Measurements from ENCODE around the gene NUAK1. TPM values are rescaled to one million over a fixed set of nuclear protein-coding genes. Genes with fewer than 3 reads are reported as not detected.

NUAK1 gene
- total RNA-seq, 1 donor from 2014 or later: 16.6 TPM

DNA sequence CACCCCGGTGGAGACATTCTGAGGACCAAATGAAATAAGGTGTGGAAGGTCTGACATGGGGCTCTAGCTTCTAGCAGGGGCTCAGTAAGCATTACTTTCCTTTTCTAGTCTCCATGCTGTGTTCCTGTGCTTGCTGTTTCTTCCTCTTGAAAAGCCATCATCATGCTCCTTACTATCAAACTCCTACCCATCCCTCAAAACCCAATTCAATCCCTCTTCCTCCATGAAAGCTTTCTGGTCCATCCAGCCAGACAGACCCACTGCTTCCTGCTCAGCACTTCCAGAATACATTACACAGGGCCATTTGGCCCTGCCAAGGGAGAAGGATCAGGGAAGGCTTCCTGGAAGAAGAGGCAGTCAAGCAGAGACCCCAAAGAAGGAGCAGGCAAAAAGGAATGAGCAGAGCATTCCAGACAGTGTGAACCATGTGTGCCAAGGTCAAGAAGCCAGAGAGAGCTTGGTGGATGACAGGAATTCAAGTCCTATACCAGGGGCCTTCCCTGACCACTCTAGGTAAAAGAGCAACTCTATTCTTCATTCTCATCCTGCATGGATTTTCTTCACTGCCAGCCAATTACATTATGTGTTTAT lies 59.5 kb downstream of the NUAK1 start:
- peaks cover 51% of the 10 kb centered on the region for H3K4me1 Mint-ChIP-seq (ENCODE audit: unreplicated experiment)
- H3K9me3 Mint-ChIP-seq (ENCODE audit: unreplicated experiment): no peaks in the 10 kb centered on the region
- no peak for DNase-seq (ENCODE audit: low spot score)
- TF ChIP-seq, protein P1, sequence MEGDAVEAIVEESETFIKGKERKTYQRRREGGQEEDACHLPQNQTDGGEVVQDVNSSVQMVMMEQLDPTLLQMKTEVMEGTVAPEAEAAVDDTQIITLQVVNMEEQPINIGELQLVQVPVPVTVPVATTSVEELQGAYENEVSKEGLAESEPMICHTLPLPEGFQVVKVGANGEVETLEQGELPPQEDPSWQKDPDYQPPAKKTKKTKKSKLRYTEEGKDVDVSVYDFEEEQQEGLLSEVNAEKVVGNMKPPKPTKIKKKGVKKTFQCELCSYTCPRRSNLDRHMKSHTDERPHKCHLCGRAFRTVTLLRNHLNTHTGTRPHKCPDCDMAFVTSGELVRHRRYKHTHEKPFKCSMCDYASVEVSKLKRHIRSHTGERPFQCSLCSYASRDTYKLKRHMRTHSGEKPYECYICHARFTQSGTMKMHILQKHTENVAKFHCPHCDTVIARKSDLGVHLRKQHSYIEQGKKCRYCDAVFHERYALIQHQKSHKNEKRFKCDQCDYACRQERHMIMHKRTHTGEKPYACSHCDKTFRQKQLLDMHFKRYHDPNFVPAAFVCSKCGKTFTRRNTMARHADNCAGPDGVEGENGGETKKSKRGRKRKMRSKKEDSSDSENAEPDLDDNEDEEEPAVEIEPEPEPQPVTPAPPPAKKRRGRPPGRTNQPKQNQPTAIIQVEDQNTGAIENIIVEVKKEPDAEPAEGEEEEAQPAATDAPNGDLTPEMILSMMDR (IDR thresholded peaks at IDR 0.05; ENCODE audit: unreplicated experiment): no peak
- peaks cover 3% of the 10 kb centered on the region for H3K27me3 Mint-ChIP-seq (ENCODE audit: unreplicated experiment)
- H3K27ac Mint-ChIP-seq (ENCODE audit: unreplicated experiment): no peak overlapping the region
- peaks cover 40% of the 10 kb centered on the region for H3K36me3 Mint-ChIP-seq (ENCODE audit: low read depth, unreplicated experiment)
- H3K4me3 Mint-ChIP-seq (ENCODE audit: unreplicated experiment): no peak overlapping the region

DNA sequence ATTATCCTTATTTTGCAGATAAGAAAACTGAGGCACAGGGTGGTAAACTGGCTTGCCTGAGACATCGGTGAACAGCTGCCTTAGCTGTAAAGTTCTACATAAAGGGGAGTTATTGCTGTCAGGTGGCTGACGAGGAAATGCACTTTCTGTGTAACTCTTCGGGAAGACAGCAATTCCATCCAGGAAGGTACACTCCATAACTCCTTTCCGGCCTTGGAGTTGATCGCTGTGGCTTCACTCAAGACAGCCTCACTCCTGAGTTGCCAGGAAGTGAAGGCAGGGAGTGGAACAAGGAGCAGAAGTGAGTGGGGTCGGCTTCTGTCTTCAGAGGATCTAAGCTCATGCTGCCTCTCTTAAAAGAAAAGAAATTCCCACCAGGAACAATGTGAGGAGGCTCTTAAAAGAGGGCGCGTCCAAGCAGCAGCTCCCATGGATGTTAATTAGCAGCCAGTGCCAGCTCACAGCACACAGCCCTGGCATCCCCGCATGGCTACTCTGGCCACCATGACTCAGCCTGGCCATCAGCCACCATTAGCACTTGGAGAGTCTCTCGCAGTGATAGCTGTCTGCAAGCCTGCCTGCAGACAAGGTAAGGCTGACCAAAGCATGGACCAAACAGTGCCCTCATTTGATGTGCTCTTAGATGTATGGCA lies 60.3 kb downstream of the NUAK1 start:
- DNase-seq (ENCODE audit: low spot score): no peak
- TF ChIP-seq, protein P1 (IDR thresholded peaks at IDR 0.05; ENCODE audit: unreplicated experiment): no peak
- H3K36me3 Mint-ChIP-seq (ENCODE audit: low read depth, unreplicated experiment): peaks cover 39% of the 10 kb centered on the region
- H3K27ac Mint-ChIP-seq (ENCODE audit: unreplicated experiment): no peak overlapping the region
- no peak overlapping the region for H3K4me3 Mint-ChIP-seq (ENCODE audit: unreplicated experiment)
- peaks cover 3% of the 10 kb centered on the region for H3K27me3 Mint-ChIP-seq (ENCODE audit: unreplicated experiment)
- H3K4me1 Mint-ChIP-seq (ENCODE audit: unreplicated experiment): peaks cover 43% of the 10 kb centered on the region
- no peaks in the 10 kb centered on the region for H3K9me3 Mint-ChIP-seq (ENCODE audit: unreplicated experiment)

DNA sequence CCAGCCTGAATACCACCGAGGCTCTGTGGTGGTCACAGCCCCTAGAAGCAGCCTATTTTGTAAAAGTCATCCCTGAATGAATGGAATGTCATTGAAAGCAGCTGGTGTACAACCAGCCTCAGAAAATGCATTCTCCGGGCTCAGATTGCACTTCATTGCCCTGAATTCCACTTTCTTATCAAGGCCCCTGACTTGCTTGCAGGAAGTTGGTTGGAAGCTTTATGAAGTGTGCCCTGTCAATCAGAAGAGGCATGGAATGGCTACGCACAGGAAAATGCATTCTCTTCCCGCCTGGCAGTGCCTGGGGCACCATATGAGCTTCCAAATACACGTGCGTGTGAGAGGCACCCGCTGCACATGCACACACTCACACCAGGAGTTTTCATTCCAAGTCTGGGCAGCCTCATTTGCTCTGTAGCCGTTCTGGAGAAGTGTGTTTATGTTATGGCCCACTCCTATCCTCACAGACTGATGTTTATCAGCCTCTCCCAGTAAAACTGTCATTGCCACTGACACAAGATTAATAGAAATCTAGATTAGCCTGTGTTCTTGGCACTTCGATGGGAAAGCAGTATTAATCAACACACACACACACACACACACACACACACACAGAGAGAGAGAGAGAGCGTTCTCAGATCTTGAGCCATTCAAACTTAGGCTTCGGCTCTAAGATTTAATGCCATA lies 63.9 kb downstream of the NUAK1 start:
- no peak overlapping the region for H3K27ac Mint-ChIP-seq (ENCODE audit: unreplicated experiment)
- no peak for DNase-seq (ENCODE audit: low spot score)
- peaks cover 30% of the 10 kb centered on the region for H3K36me3 Mint-ChIP-seq (ENCODE audit: low read depth, unreplicated experiment)
- H3K4me1 Mint-ChIP-seq (ENCODE audit: unreplicated experiment): peaks cover 13% of the 10 kb centered on the region
- H3K9me3 Mint-ChIP-seq (ENCODE audit: unreplicated experiment): no peaks in the 10 kb centered on the region
- TF ChIP-seq, protein P1 (IDR thresholded peaks at IDR 0.05; ENCODE audit: unreplicated experiment): no peak
- H3K4me3 Mint-ChIP-seq (ENCODE audit: unreplicated experiment): no peak overlapping the region
- peaks cover 3% of the 10 kb centered on the region for H3K27me3 Mint-ChIP-seq (ENCODE audit: unreplicated experiment)

DNA sequence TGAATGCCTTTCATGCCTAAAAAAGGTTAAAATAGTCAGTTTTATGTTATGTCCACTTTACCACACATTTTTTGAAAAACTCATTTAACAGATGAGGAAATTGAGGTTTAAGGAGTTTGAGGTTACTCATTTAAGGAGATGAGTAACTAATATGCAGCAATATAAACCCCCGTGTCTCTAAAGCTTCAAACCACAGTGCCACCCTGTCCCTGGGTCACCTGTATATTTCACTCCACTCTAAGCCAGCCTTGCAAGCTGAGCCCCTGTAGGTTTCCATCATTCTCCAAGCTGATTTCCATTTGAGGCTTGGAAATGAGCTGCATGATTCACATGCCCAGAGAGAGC lies 64.4 kb downstream of the NUAK1 start:
- Mint-ChIP-seq H3K36me3 (ENCODE audit: low read depth, unreplicated experiment) (peaks cover 31% of the 10 kb centered on the region), H3K4me1 (ENCODE audit: unreplicated experiment) (peaks cover 8% of the 10 kb centered on the region), H3K27me3 (ENCODE audit: unreplicated experiment) (peaks cover 3% of the 10 kb centered on the region), H3K27ac (ENCODE audit: unreplicated experiment) (no peak overlapping the region), H3K9me3 (ENCODE audit: unreplicated experiment) (no peaks in the 10 kb centered on the region), H3K4me3 (ENCODE audit: unreplicated experiment) (no peak overlapping the region)
- no peak for DNase-seq (ENCODE audit: low spot score)
- TF ChIP-seq, protein P1 (IDR thresholded peaks at IDR 0.05; ENCODE audit: unreplicated experiment): no peak

DNA sequence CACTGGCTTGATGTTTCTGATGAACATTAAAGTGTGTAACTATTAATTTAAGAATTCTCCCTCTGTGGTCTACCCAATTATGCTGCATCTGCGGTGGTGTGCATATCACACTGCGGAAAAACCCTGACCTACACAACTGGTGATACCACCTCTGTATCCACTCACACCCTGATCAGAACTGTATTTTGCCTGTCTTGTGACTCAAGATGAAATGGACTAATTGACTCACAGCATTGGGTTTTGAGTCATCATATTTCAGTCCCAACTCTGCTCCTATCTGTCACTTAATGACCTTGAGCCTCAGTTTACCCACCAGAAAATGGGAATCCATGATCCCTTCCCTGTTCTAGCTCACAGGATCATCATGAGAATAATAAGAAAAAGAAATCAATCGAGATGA lies 65.6 kb downstream of the NUAK1 start:
- peaks cover 4% of the 10 kb centered on the region for H3K4me1 Mint-ChIP-seq (ENCODE audit: unreplicated experiment)
- DNase-seq (ENCODE audit: low spot score): no peak
- H3K4me3 Mint-ChIP-seq (ENCODE audit: unreplicated experiment): no peak overlapping the region
- no peaks in the 10 kb centered on the region for H3K27me3 Mint-ChIP-seq (ENCODE audit: unreplicated experiment)
- peaks cover 31% of the 10 kb centered on the region for H3K36me3 Mint-ChIP-seq (ENCODE audit: low read depth, unreplicated experiment)
- TF ChIP-seq, protein P1 (IDR thresholded peaks at IDR 0.05; ENCODE audit: unreplicated experiment): no peak
- H3K9me3 Mint-ChIP-seq (ENCODE audit: unreplicated experiment): no peaks in the 10 kb centered on the region
- H3K27ac Mint-ChIP-seq (ENCODE audit: unreplicated experiment): no peak overlapping the region
